Limb (tissue), 2 donors: Measurements from ENCODE around the gene EXD3.
A peak's percentile ranks its signal among the peaks of the same experiment; 100 is the strongest.
"Not testable (repeated sequence)": the region's sequence is repeated elsewhere in the genome, so short reads cannot be mapped to it uniquely, and the experiment has no call there.

Experiments
- DNase-seq, 2 donors: peaks; one replicate each; pipeline ENCODE4 v3.0.0-alpha.2; 2016; ENCODE audit errors: extremely low spot score in 2 of 2

The EXD3 gene

DNA sequence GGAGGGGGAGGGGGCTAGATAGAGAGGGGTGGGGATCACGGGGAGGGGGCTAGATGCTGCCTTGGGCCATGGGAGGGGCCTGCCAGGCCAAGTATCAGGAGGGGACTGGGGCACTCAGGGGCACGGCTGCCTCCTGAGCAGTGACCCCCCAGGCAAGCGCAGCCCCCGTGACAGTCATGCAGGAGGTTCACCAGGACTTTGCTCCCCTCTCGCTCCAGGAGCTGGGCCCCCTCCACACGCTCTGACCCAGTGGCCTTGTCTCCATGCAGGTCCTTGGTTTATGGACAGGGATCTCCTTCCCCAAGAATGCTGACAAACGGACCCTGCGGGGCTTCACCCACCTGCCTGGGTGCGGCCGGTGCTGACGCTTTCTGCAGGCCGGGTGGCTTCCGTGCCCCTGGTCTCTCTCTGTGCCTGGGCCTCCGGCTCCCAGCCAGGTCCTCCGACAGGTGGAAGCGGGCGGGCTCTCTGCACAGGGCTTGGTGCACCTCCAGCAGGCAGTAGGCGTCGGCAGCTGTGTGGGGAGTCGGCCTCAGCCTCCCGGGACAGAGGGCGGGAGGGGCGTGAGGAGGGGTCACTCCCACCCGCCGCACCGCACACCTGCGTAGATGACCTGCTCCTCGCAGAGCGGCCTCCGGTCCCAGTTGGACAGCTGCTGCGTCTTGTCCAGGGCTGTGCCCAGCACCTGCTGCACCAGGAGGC is 74.0 kb downstream of the EXD3 start:
- no peak for DNase-seq

DNA sequence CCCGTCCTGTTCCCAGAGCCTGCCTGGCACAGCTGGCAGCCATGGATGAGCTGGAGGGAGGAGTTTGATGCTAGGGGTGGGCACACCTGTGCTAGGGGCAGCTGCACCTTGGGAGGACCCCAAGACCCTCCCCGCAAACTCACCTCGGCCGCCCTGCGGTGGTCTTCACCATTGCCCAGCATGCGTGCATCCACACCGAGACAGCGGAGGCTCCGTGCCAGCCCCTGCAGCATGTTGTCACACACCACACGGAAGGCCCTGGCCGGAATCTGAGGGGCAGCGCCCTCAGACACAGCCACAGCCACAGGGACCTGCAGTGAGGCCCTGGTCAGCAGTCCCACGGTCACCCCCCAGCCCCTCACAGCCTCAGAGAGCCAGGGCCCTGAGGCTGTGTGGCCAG is 75.0 kb downstream of the EXD3 start:
- DNase-seq: no peak

DNA sequence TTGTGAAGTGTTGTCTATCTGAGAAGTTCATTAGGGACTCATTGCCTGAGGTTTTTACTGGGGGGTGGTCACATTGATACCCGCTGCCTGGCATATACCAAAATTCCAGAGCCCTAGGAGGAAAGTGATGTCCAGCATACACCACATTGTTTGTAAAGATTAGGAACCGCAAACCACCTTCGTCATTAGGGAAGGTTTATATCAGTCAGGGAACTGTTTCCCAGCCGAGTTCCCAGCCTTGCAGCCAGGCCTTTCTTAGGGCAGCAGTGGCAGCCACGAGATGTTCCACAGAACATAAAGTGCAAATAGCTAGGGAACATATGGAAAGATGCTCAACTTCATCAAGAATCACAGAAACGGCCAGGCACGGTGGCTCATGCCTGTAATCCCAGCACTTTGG is 80.5 kb downstream of the EXD3 start:
- no peak for DNase-seq

DNA sequence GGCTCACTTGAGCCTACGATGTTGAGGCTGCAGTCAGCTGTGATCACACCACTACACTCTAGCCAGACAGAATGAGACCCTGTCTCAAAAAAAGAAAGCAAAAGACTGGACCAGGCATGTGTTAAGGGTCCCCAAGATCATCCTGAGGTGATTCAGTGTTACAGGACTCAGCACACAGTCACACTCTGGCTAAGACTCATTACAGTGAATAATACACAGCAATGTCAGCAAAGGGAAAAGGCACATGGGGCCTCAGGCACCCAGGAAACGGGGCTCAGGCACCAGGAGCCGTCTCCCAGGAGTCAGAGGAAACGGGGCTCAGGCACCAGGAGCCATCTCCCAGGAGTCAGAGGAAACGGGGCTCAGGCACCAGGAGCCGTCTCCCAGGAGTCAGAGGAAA is 81.7 kb downstream of the EXD3 start:
- DNase-seq: no peak

DNA sequence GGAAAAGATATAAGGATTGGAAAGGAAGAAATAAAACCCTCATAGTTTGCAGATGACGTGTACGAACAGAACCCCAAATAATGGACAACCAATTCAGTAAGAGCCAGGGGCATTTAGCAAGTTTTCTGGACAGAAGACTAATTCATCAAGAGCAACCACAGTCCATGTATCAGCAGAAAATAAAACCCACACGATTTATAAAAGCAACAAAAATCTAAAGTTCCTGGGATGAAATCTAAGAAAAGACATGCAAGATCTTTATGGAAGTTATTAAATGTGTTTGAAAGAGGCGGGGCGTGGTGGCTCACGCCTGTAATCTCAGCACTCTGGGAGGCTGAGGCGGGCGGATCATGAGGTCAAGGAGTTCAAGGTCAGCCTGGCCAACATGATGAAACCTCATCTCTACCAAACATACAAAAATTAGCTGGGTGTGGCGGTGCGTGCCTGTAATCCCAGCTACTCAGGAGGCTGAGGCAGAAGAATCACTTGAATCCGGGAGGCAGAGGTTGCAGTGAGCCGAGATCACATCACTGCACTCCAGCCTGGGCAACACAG is 83.0 kb downstream of the EXD3 start:
- not testable (repeated sequence) for DNase-seq

DNA sequence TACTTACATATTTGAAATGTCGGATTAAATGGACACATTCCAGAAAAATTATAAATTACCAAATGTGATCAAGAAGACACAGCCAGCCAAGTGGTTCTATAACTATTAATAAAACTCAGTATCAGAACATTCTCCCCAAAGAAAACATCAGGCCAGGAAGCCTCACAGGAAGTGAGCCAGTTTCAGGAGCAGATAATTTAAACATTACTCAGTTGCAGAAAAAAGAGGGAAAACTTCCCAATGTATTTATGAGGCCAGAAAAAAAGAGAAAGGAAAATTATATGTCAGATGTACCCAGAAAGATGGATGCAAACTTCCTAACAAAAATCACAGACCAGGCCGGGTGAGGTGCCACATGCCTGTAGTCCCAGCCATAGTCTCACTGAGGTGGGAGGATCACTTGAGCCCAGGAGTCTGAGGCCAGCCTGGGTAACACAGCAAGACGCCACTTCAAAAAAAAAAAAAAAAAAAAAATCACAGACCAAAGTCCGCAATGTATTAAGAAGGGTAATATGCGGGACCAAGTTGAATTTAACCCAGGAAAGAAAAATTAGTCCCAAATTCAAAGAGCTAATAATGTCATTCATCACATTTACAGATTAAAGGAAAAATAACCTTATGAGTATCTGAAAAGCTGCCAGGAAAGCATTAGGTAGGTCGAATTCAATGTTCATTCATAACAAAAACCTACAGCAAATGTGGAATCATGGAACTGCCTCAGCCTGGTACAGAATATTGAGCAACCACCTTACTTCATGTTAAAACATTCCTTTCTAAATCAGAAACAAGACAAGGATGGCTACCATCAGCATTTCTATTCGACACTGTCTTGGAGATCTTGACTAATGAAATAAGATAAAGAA is 83.7 kb downstream of the EXD3 start:
- DNase-seq: no peak

DNA sequence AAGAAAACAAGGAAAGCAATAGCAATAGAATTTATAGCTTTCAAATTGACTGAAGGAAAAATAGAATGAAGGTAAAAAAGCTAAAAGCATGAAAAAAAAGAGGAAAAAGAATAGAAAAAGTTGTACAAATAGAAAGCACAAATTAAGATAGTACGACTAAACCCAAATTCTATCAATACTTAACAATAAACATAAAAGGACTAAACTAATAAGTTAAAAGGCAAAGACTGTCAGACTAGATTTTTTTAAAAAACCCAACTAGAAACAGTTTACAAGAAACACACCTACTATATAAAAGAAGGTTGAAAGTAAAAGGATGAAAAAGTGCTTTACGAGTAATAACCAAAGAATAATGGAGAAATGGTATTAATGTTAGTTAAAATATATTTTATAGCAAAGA is 86.2 kb downstream of the EXD3 start:
- no peak for DNase-seq

DNA sequence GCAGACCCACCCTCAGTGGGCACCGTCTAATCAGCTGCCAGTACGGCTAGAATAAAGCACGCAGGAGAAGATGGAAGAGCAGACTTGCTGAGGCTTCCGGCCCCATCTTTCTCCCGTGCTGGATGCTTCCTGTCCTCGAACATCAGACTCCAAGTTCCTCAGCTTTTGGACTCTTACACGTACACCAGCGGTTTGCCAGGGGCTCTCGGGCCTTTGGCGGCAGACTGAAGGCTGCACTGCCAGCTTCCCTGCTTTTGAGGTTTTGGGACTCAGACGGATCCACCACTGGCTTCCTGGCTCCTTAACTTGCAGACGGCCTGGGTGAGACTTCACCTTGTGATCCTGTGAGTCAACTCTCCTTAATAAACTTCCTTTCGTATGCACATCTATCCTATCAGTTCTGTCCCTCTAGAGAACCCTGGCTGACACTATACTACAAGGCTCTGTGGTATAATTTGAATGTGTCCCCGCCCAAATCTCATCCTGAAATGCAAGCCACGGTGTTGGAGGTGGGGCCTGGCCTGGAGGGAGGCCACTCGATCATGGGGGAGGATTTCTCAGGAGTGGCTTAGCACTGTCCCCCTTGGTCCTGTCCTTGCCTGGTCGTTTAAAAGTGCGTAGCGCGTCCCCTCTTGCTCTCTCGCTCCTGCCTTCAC is 89.8 kb downstream of the EXD3 start:
- DNase-seq: no peak

DNA sequence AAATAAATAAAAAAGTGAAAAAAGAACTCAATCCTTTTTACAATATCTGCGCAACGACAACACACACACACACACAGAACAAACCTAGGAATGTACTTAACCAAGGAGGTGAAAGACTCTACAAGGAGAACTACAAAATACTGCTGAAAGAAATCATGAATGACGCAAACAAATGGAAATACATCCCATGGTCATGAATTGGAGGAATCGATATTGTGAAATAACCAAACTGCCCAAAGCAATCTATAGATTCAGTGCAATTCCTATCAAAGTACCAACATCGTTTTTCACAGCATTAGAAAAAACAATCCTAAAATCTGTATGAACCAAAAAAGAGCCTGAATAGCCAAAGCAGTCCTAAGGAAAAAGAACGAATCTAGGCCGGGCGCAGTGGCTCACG is 91.0 kb downstream of the EXD3 start:
- DNase-seq: no peak

DNA sequence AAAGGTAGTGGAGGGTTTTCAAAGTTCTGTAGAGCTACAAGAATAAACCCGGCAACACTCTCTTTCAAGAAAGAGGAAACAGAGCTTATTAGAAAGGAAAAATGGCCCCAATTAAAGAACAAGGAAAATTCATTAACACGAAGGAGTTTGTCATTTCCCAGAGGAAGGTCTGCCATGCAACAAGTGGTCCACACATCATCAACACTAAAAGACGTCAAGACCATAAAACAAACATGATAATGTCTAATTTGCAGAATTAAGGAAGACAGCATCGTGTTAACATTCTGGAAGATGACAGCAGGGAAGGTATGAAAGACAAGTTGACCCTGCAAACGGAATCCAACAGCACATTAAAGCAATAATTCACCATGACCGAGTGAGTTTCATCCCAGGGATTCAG is 92.3 kb downstream of the EXD3 start:
- DNase-seq: no peak

DNA sequence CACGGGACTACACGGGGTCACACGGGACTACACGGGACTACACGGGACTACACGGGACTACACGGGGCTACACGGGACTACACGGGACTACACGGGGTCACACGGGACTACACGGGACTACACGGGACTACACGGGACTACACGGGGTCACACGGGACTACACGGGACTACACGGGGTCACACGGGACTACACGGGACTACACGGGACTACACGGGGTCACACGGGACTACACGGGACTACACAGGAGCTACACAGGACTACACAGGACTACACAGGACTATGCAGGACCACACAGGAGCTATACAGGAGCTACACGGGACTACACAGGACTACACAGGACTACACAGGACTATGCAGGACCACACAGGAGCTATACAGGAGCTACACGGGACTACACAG is 93.4 kb downstream of the EXD3 start:
- not testable (repeated sequence) for DNase-seq

DNA sequence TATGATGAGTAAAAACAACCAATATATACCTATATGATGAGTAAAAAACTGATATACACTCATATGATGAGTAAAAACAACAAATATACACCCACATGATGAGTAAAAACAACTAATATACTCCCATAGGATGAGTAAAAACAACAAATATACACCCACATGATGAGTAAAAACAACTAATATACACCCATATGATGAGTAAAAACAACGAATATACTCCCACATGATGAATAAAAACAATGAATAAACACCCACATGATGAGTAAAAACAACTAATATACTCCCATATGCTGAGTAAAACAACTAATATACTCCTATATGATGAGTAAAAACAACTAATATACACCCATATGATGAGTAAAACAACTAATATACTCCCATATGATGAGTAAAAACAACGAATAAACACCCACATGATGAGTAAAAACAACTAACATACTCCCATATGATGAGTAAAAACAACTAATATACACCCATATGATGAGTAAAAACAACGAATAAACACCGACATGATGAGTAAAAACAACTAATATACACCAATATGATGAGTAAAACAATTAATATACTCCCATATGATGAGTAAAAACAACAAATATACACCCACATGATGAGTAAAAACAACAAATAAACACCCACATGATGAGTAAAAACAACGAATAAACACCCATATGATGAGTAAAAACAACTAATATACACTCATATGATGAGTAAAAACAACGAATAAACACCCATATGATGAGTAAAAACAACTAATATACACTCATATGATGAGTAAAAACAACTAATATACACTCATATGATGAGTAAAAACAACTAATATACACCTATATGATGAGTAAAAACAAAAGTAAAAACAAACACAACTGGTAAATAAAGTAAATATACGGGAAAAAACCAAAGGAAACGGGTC is 95.1 kb downstream of the EXD3 start:
- not testable (repeated sequence) for DNase-seq

DNA sequence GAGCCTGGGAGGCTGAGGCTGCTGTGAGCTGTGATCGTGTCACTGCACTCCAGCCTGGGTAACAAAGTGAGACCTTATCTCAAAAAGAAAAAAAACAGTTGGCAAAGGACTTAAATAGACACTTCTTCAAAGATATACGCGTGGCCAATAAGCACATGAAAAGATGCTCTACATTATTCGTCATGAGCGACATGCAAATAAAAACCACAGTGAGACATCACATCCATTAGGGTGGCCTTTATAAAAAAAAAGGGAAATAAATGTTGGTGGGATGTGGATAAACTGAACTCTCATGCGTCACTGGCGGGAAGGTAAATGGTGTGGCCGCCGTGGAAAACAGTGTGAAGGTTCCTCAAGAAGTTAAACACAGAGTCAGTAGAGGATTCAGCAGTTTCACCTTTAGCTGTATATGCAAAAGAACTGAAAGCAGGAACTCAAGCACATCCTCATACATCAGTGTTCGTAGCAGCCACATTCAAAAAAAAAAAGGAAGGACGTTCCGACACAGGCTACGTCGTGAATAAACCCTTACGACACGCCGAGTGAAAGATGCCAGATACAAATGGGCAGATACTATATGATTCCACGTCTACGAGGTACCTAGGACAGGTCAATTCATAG is 96.4 kb downstream of the EXD3 start:
- DNase-seq: no peak

DNA sequence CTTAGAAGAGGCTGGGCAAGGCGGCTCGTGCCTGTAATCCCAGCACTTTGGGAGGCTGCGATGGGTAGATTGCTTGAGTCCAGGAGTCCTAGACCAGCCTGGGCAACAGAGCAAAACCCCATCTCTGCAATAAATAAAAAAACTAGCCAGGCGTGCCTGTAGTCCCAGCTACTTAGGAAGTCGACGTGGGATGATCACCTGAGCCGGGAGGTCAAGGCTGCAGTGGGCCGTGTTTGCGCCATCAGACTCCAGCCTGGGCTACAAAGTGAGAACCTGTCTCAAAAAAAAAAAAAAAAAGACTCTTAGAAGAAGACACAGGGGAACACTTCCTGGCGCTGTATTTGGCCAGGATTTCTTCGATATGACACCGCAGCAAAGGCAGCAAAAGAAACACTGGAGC is 97.2 kb downstream of the EXD3 start:
- no peak for DNase-seq

DNA sequence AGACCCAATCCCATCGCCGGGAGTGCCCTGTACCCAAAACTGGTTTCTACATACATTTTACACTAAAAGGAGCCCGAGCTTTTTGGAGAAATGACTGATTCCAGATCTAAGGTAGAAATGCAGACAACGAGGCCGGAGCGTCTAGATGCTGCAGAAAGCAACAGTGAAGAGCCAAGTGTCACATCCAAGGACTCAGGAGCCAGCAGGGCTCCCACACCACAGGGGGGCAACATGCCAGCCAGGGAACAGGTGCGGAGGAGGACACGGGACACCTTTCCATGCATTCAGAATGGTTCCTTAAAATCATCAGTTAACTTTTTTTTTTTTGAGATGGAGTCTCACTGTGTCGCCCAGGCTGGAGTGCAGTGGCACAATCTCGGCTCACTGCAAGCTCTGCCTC is 97.8 kb downstream of the EXD3 start:
- no peak for DNase-seq

DNA sequence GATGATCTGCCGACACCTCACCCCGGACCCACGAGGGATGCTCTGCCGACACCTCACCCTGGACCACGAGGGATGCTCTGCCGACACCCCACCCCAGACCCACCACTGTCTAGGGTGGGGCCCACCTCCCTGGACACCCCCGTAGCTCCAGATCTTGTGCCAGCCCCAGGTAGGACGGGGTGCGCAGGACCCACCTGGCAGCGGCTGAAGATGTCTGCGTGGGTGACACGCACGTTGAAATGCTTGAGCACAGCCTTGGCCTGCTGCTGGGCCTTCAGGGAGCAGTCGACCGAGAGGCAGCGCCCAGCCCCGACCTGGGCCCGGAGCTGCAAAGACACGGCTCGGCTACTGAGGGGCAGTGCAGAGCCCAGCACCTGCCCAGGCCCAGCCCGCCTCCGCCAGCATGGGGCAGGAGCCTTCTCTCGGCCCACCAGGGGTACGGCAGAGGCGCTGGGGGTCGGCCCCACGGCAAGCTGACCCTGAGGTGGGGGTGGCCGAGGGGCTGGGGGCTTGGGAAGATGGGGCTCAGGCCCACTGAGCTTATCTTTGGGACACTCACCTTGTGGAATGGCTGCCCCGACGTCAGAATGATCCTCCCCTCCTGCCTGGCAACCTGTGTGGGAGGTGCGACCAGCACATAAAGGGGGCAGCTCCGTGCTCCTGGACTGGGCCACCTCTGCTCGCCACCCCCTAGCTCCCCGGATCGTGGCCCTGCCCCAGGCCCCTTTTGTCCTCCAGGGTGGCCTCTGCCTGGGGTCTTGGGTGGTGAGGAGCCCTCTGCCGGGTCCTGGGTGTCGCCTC is 99.2 kb downstream of the EXD3 start:
- DNase-seq: no peak

DNA sequence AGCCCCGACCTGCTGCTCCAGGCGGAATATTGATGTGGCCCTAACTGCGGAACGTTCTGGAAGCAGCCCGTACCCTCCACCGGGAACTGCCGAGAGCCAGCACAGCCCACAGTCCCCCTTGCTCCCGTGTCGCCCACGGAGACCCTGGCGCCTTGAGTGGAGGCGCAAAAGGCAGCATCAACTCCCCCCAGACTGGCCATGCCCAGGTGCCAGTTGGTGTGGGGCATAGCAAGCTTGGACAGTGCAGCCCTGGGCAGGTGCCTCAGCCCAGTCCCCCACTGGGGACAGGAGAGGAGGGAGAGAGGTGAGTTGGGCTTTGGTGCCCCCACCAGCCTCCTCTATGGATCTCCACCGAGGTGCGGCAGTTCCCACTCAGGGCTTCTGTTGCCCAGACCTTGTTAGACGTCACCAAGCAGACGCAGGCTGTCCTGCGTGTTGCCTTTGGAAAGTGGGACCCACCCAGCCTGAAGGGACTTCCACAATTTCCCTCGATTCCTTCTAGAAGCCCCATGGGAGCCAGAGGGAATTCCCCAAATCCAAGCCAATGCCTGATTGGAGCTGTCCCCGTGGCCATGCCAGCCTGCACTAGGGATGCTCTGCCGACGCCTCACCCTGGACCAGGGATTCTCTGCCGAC is 101.1 kb downstream of the EXD3 start:
- no peak for DNase-seq

DNA sequence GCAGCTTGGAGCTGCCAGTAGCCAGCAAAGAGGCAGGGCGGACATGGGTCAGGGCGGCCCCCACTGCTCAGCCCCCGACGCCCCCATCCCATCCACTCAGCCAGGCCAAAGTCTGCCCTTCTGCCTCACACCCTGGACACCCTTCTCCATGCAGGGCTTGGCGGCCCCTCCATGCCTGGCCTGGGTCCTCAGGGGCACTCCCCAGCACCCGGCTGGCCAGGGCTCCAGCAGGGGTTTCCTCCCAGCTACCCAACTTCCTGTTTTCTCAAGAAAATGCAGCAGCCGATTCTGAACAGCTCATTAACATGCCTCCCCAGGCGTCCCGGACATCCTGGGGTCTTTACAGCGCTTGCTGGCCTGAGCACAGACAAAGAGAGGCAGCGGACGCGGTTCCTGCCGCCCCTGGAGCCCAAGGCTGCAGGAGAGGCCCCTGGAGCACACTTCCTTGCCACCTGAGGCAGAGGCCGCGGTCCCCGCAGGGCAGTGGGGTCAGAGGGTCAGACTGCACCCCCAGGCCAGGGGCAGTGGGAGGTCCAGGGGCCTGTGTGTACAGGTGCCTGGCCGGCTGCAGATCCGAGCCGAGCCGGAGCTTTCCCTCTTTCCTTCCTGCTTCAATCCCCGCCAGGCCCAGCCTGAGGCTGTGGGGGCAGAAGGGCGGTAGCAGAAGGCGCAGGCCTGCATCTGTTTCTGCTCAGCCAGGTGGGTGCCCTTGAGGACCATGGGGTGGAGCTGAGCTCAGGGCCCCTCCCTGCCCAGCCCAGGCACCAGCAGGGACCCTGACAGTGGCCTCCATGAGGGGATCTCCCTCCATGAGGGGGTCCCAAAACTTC is 102.2 kb downstream of the EXD3 start:
- peak in 1 of 2 donors; percentile 43 for DNase-seq
